Central memory CD8-positive, alpha-beta T cell (primary cell): ENCODE measurements around the gene NUP214.

Experiments
- ATAC-seq: fragments of 150-1000 bp; cut with Tn5 transposase; replicated peaks from 2 replicates; pipeline ENCODE4 v1.10.0; 2022; ENCODE audit warnings: mild to moderate bottlenecking, moderate FRiP score, moderate number of reproducible peaks; ENCODE audit not compliant: poor library complexity, severe bottlenecking; ENCODE audit errors: extremely low read depth
- DNase-seq, 2 donors: peaks; one replicate each; pipeline ENCODE4 v3.0.0; 2021; ENCODE audit warnings: low spot score in 2 of 2
- H3K27ac Mint-ChIP-seq: one replicate; pipeline ENCODE4 v1.8.0; 2022; ENCODE audit warnings: low read depth, mild to moderate bottlenecking, moderate library complexity, mixed read lengths
- H3K27me3 Mint-ChIP-seq: one replicate; pipeline ENCODE4 v1.8.0; 2022; ENCODE audit warnings: mixed read lengths
- H3K36me3 Mint-ChIP-seq: one replicate; pipeline ENCODE4 v1.8.0; 2022; ENCODE audit warnings: mild to moderate bottlenecking, moderate library complexity, mixed read lengths; ENCODE audit not compliant: insufficient read depth
- H3K4me1 Mint-ChIP-seq: one replicate; pipeline ENCODE4 v1.8.0; 2022; ENCODE audit warnings: mixed read lengths
- H3K4me3 Mint-ChIP-seq: one replicate; pipeline ENCODE4 v1.8.0; 2022; ENCODE audit warnings: mild to moderate bottlenecking, moderate library complexity, mixed read lengths
- H3K9me3 Mint-ChIP-seq: one replicate; pipeline ENCODE4 v1.8.0; 2022; ENCODE audit warnings: mixed read lengths

NUP214 gene

DNA sequence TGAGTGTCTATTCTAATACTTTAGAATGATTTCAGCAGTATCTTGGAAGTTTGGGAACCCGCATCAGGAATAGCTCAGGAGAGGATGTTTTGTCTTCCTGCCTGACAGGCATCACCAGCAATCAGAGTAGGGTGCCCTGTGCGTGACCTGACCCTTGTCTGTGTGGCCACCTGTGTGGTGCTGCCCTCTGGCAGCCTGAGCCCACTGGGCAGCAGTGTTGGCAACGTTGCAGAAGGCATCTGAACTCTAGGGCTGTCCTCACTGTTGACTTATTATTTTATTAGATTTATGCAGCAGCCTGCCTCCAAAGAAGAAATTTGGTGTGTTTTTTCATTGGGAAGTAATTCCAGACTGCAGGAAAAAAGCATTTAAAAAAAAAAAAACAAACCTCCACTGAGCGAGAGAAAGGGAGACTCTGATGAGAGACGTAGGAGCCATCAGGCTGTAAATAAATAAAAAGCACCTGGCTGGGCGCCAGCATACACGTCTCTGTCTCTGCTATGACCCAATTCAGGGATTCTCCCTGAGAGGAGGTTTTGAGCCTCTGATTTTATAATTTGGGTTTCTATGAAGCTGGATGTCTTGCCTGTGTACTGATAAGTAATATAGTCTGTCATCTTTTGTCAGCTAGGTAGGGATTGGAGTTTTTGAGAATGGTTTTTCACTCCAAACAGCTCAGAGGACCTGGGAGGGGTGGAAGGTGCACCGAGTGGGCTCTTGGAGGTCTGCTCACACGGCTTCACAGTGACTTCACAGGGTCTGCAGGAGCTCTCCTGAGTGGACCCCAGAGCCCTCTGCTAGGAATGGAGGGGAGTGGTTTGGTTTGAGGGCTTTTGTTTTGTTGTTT is 101.9 kb downstream of the NUP214 start:
- Mint-ChIP-seq H3K27ac (no peak overlapping the region), H3K27me3 (no peaks in the 10 kb centered on the region), H3K4me1 (peaks cover 5% of the 10 kb centered on the region), H3K9me3 (no peaks in the 10 kb centered on the region), H3K4me3 (no peak overlapping the region), H3K36me3 (peaks cover 39% of the 10 kb centered on the region)
- DNase-seq (no peak), ATAC-seq (no peak)

DNA sequence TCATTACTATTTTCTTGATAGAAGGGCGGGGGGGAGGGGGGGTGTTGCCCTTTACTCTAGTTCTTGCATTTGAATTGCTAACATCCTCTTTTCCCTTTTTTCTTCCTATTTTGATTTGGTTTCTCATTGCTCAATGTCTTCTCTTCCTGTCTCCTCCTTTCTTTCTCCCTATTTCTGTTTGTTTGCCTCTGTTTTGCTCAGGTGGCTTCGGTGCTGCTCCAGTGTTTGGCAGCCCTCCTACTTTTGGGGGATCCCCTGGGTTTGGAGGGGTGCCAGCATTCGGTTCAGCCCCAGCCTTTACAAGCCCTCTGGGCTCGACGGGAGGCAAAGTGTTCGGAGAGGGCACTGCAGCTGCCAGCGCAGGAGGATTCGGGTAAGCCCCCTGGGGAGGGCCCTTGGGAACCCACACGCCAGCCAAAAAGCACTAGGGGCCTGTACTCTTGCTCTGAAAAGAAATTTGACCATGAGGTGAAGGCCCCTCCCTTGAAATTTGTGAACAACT is 102.6 kb downstream of the NUP214 start:
- peaks cover 39% of the 10 kb centered on the region for H3K36me3 Mint-ChIP-seq
- no peak for DNase-seq
- H3K27me3 Mint-ChIP-seq, result no peaks in the 10 kb centered on the region
- no peaks in the 10 kb centered on the region for H3K4me1 Mint-ChIP-seq
- no peak overlapping the region for H3K27ac Mint-ChIP-seq
- H3K4me3 Mint-ChIP-seq, result no peak overlapping the region
- H3K9me3 Mint-ChIP-seq, result no peaks in the 10 kb centered on the region
- no peak for ATAC-seq

DNA sequence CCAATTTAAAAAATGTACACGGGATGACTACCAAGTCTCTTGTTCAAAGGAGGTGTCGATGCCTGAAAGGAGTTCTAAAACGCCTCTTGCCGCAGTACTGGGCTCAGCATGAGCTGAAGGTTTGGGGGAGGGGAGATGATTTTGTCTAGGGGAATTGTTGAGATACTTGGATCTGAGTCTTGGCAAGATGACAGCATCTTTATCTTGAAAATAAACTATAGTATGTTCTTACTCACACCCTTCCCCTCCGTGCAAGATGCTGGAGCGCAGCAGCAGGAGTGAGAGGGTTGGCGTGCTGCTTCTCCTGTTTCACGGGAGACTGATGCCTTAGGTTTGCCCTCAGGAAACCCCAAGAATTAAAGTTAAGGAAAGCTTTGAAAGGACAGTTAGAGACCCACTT is 103.6 kb downstream of the NUP214 start:
- Mint-ChIP-seq H3K4me3 (no peak overlapping the region), H3K27ac (no peak overlapping the region), H3K4me1 (peaks cover 9% of the 10 kb centered on the region), H3K27me3 (no peaks in the 10 kb centered on the region), H3K36me3 (peaks cover 34% of the 10 kb centered on the region), H3K9me3 (no peaks in the 10 kb centered on the region)
- ATAC-seq (no peak), DNase-seq (no peak)

DNA sequence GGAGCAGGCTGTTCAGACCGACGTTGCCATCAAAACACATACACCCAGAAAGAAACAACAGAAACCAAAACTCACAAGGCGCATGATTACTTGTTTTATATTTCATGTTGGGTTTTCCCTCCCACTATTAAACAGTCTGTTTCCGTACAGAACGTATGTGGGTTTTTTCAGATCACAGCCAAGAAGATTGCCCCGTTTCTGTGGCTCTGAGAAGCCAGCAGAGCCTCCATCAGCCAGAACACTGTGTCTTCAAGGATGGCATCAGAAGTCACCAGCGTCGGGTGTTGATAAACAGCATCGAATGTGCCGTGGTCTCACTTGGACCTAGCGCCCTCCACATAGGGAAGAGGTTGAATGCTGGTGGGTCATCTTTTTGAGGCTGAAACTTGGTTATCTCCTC is 108.2 kb downstream of the NUP214 start:
- Mint-ChIP-seq H3K4me3 (peak overlapping the region; percentile 72), H3K9me3 (no peaks in the 10 kb centered on the region), H3K27ac (peak overlapping the region; percentile 90), H3K27me3 (no peaks in the 10 kb centered on the region), H3K36me3 (peaks cover 35% of the 10 kb centered on the region), H3K4me1 (peaks cover 25% of the 10 kb centered on the region)
- DNase-seq, result peak in 1 of 2 donors; percentile 29
- ATAC-seq, result peak; percentile 60

DNA sequence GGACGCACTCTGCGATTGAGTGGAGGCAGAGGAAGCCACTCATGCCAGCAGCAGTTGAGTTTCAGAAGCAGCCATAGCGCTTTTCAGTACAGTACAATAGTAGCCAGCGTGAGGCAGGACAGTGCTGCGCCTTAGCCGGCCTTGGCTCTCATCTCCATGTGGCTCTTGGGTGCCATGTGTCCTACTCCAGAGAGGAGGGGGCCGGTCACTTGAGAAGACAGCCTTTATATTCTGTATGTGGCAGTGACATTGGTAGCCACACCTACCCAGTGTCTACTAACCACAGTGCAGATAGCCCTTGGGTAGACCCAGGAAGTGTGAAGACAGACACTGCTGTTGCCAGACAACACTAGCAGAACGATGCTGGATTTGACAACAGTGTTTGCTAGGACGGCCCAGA is 108.6 kb downstream of the NUP214 start:
- Mint-ChIP-seq H3K4me3 (peak overlapping the region; percentile 72), H3K36me3 (peaks cover 35% of the 10 kb centered on the region)

DNA sequence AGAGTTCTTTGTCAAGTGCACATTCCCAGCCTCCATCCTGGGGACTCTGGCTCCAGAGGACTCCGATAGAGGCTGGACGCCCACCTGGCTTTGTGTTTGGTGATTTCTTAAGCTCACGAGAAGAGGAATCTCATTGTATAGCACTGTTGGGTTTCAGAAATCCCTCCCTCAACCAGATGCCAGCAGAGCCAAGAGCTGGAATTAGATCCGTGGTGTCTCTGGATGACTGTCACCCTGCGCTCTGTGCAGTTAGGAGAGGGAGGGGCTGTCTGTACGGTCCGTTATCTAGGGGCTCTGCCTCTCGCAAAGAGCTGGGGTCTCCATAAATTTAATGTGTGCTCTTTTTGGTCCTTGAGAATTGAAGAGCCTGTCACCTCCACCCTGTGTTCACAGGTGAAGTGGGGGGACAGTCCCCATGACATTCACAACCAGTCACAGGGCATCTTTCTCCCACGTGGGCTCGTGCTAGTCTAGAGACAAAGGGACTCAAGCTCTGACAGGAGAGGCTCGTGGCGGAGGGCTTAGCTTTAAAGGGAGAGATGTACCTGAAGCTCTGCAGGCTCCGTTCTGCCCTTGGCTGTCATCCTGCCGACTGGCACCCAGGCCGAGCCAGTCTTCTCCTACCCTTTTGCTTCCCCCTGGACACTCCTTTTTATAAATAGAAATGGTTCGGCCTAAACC is 109.6 kb downstream of the NUP214 start:
- Mint-ChIP-seq H3K4me3 (peak overlapping the region; percentile 72), H3K27me3 (no peaks in the 10 kb centered on the region), H3K4me1 (peaks cover 34% of the 10 kb centered on the region), H3K27ac (peak overlapping the region; percentile 90), H3K36me3 (peaks cover 33% of the 10 kb centered on the region), H3K9me3 (no peaks in the 10 kb centered on the region)
- DNase-seq, result no peak
- no peak for ATAC-seq

More for the DNA sequence above, 108.6 kb downstream of the NUP214 start:
- peak overlapping the region; percentile 90 for H3K27ac Mint-ChIP-seq
- DNase-seq (peak in 1 of 2 donors; percentile 45), ATAC-seq (peak; percentile 59)
- peaks cover 29% of the 10 kb centered on the region for H3K4me1 Mint-ChIP-seq
- no peaks in the 10 kb centered on the region for H3K27me3 Mint-ChIP-seq
- no peaks in the 10 kb centered on the region for H3K9me3 Mint-ChIP-seq

DNA sequence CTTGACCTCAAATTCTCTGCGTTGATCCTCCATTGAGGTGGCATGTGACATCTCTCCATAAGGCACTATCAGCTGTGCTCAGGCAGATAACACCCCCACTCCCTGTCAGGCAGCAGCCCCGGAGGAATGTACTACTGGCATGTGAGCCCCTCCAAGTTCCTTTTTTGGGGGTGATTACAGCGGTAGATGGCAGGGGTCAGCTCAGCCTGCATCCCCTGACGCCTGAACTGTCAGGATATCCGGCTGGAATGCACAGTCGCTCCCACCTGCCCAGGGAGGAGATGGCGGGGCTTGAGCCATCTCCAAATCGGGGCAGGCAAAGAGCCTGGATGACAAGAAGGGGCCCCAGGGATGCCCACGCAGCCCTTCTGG is 110.1 kb downstream of the NUP214 start:
- Mint-ChIP-seq H3K4me1 (peaks cover 34% of the 10 kb centered on the region), H3K9me3 (no peaks in the 10 kb centered on the region), H3K4me3 (peak overlapping the region; percentile 20), H3K36me3 (peaks cover 28% of the 10 kb centered on the region), H3K27me3 (no peaks in the 10 kb centered on the region), H3K27ac (peak overlapping the region; percentile 90)
- ATAC-seq (no peak), DNase-seq (no peak)

DNA sequence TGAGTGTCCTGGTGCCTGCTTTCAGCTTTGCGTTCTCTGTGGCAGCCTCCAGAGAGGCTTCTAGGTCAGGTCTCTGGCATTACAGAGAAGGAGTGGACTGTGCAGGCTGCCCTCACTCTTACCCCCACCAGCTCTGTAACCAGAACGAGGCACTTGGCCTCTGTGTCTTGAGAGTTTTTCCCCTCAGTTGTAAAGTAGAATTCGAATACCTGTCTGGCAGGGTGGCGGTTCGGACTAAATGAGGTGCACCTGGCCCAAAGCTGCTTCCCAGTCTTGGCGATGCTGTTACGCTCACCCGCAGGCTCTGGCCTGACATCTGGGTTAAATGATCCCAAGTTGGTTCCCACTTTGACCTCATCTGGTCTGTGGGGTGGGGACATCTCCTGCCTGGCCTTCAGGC is 110.8 kb downstream of the NUP214 start:
- peaks cover 34% of the 10 kb centered on the region for H3K4me1 Mint-ChIP-seq
- H3K27me3 Mint-ChIP-seq, result no peaks in the 10 kb centered on the region
- DNase-seq (no peak), ATAC-seq (no peak)
- H3K4me3 Mint-ChIP-seq, result no peak overlapping the region
- peak overlapping the region; percentile 90 for H3K27ac Mint-ChIP-seq
- no peaks in the 10 kb centered on the region for H3K9me3 Mint-ChIP-seq
- H3K36me3 Mint-ChIP-seq, result peaks cover 23% of the 10 kb centered on the region

DNA sequence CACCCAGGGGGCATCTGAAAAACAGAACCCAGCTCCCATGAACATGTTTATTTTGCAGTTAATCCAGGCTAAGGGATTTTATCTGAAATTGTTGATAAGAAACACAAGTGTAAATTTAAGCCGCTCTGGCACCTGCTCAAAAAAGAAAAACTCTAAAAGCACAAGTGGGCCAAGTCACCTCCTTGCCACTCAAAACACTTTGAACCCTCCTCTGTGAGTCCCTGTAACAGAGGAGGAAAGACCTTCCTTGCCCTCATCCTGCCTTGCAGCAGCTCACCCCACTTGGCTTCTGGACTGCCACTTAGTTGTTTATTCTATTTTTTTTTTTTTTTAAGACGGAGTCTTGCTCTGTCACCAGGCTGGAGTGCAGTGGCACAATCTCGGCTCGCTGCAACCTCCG is 111.4 kb downstream of the NUP214 start:
- ATAC-seq (no peak), DNase-seq (no peak)
- no peak overlapping the region for H3K4me3 Mint-ChIP-seq
- peaks cover 34% of the 10 kb centered on the region for H3K4me1 Mint-ChIP-seq
- H3K9me3 Mint-ChIP-seq, result no peaks in the 10 kb centered on the region
- no peaks in the 10 kb centered on the region for H3K27me3 Mint-ChIP-seq
- H3K27ac Mint-ChIP-seq, result peak overlapping the region; percentile 95
- H3K36me3 Mint-ChIP-seq, result peaks cover 17% of the 10 kb centered on the region

DNA sequence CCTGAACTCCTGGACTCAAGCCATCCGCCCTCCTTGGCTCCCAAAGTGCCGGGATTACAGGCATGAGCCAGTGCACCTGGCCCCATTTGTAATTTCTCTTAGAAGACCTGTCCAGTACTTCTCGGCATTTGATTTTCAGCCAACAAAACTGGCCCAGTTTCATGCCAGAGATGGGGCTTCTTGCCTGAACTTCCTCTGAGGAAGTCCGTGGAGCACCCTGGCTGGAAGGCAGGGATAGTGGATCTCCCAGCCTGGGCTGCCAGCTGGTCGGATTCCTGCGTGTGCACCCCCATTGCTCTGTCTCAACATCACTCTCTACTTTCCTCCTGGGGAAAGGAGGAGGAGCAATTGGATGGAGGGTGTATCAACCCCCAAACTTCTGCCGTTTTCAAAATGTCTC is 111.9 kb downstream of the NUP214 start:
- Mint-ChIP-seq H3K9me3 (no peaks in the 10 kb centered on the region), H3K4me3 (no peak overlapping the region), H3K4me1 (peaks cover 34% of the 10 kb centered on the region), H3K27ac (peak overlapping the region; percentile 95), H3K27me3 (no peaks in the 10 kb centered on the region), H3K36me3 (peaks cover 13% of the 10 kb centered on the region)
- ATAC-seq (no peak), DNase-seq (no peak)

DNA sequence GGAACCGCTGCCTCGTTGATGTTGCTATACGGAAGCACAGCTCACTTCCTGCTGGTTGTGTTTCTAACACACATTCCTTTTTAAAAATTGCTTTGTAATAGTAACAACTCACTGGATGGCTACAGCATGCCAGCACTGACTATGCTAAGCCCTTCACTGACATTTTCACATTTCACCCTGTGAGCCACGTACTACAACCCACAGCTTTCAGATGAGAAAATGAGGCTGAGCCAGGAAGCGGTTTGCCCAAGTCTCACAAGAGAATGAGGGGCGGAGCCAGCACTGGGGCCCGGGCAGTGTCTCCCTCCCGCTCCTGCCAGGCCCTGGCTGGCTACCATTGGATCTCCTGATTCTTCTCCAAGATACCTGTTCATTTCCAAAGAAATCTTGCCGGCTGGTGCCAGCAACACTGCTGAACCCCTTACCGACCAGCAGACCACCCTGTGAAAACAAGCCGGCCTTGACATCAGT is 112.6 kb downstream of the NUP214 start:
- Mint-ChIP-seq H3K9me3 (no peaks in the 10 kb centered on the region), H3K27ac (peak overlapping the region; percentile 95), H3K4me3 (peak overlapping the region; percentile 66), H3K27me3 (no peaks in the 10 kb centered on the region), H3K4me1 (peaks cover 34% of the 10 kb centered on the region), H3K36me3 (peaks cover 9% of the 10 kb centered on the region)
- peak; percentile 70 to 86 for DNase-seq
- ATAC-seq, result peak; percentile 86

DNA sequence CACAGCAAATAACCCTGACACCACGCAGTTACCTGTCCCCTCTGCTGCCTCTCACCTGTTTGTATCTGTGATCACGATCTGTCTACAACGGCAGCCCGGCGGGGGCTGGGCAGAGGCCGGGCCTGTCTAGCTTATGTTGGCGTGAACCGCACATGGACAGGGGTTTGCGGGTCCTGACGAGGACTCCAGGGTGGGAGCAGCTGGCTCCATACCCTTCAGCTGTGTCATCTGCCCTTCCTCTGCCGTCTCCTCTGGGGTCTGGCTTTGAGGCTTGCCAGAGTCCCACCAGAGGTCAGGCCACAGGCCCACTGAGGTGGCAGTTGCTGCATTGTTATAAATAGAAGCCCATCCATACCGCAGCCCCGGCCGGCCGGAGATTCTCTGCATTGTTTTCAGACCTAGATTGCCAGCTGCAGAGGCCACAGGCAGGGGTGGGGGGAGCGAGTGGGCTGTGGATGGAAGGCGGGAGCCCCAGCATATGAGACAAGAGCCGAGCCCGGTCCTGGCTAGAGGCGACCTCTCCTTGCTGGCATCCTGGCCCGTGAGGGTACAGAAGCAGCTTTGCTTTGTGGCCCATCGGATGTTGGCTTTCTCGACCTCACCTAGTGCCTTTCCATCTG is 113.1 kb downstream of the NUP214 start:
- H3K4me1 Mint-ChIP-seq, result peaks cover 30% of the 10 kb centered on the region
- peak overlapping the region; percentile 66 for H3K4me3 Mint-ChIP-seq
- DNase-seq (no peak), ATAC-seq (peak; percentile 3)
- H3K9me3 Mint-ChIP-seq, result no peaks in the 10 kb centered on the region
- H3K27me3 Mint-ChIP-seq, result no peaks in the 10 kb centered on the region
- H3K27ac Mint-ChIP-seq, result peak overlapping the region; percentile 95
- H3K36me3 Mint-ChIP-seq, result peaks cover 9% of the 10 kb centered on the region
